Fibroblast of skin of left quadriceps (primary cell): ENCODE data around the gene NQO2.
"Not testable (repeated sequence)": the region's sequence is repeated elsewhere in the genome, so short reads cannot be mapped to it uniquely, and the experiment has no call there.

Source experiments
- DNase-seq, 2 experiments: peaks; one replicate each; pipeline ENCODE4 v3.0.0-alpha.2; 2013; ENCODE audit warnings: low read depth in 2 of 2

NQO2 gene

GRCh38 chr6:3037638-3038365 lies 38.1 kb downstream of the NQO2 start:
- no peak for DNase-seq

GRCh38 chr6:3039384-3039783 lies 39.7 kb downstream of the NQO2 start:
- no peak for DNase-seq

- no peak for DNase-seq
Measured at GRCh38 chr6:3041147-3041546, 41.5 kb downstream of the NQO2 start.

GRCh38 chr6:3041606-3042005 lies 41.9 kb downstream of the NQO2 start:
- DNase-seq = no peak

- DNase-seq = no peak
Measured at GRCh38 chr6:3045369-3045768, 45.7 kb downstream of the NQO2 start.

GRCh38 chr6:3045777-3046176 lies 46.1 kb downstream of the NQO2 start:
- DNase-seq = no peak

GRCh38 chr6:3046295-3046694 lies 46.6 kb downstream of the NQO2 start:
- DNase-seq = no peak

- not testable (repeated sequence) for DNase-seq
Measured at GRCh38 chr6:3048009-3048408, 48.3 kb downstream of the NQO2 start.

- DNase-seq = no peak
Measured at GRCh38 chr6:3052481-3053230, 53.0 kb downstream of the NQO2 start.

GRCh38 chr6:3053231-3053508 lies 53.5 kb downstream of the NQO2 start:
- DNase-seq = no peak

- DNase-seq = not testable (repeated sequence)
Measured at GRCh38 chr6:3054229-3055157, 54.8 kb downstream of the NQO2 start.

- DNase-seq = not testable (repeated sequence)
Measured at GRCh38 chr6:3055158-3055499, 55.4 kb downstream of the NQO2 start.

GRCh38 chr6:3057063-3057770 lies 57.5 kb downstream of the NQO2 start:
- no peak for DNase-seq

GRCh38 chr6:3058957-3059356 lies 59.3 kb downstream of the NQO2 start:
- DNase-seq = no peak

GRCh38 chr6:3060092-3060491 lies 60.4 kb downstream of the NQO2 start:
- DNase-seq = not testable (repeated sequence)

- peak; percentile 93 for DNase-seq
Measured at GRCh38 chr6:3061501-3061941, 61.8 kb downstream of the NQO2 start.

GRCh38 chr6:3063340-3063732 lies 63.6 kb downstream of the NQO2 start:
- DNase-seq = not testable (repeated sequence)

GRCh38 chr6:3063733-3064700 lies 64.3 kb downstream of the NQO2 start:
- peak; percentile 77 to 81 for DNase-seq

GRCh38 chr6:3068329-3069214 lies 68.9 kb downstream of the NQO2 start, which contains the start of gene RIPK1:
Gene RIPK1 (plus strand): TSS chr6:3068494. CDS start chr6:3076824, 8,330 bp downstream.
- DNase-seq = peak; percentile 67 to 70
